Measurements from ENCODE around the gene LOXL4. TPM values are rescaled to one million over a fixed set of nuclear protein-coding genes. Genes with fewer than 3 reads are reported as not detected.

The LOXL4 gene
- polyA plus RNA-seq, 3 donors = 0.03 to 0.05 TPM; not detected in 1

- no peaks in the 10 kb centered on the region for H4K20me1 ChIP-seq (ENCODE audit: insufficient read depth, low read length)
- H3K36me3 ChIP-seq (replicated peaks in 1 of 2; ENCODE audit: control insufficient read depth in 1 of 2, insufficient read depth in 2 of 2, low read length in 2 of 2) = peaks cover 79 to 100% of the 10 kb centered on the region in 2 donors
- no peak overlapping the region for H3K4me3 Mint-ChIP-seq
- no peak overlapping the region for H3K4me2 ChIP-seq (replicated peaks; ENCODE audit: extremely low read depth, low read length, poor library complexity, severe bottlenecking)
- WGBS (ENCODE audit: insufficient coverage) = no CpG with 5 or more reads among the region's 1 CpG
- no peaks in the 10 kb centered on the region for H3K27me3 ChIP-seq (ENCODE audit: control insufficient read depth in 2 of 2, insufficient read depth in 2 of 2, low read length in 2 of 2)
- H3K79me2 ChIP-seq (ENCODE audit: insufficient read depth, low read length) = no peaks in the 10 kb centered on the region
- no peaks in the 10 kb centered on the region for H3K9me3 Mint-ChIP-seq
- peak; percentile 27 for TF ChIP-seq CTCF (IDR thresholded peaks at IDR 0.05)
- H3K27ac ChIP-seq (ENCODE audit: low read depth in 1 of 2, low read length in 2 of 2) = no peak overlapping the region
- peaks cover 0 to 1% (median 0%) of the 10 kb centered on the region in 3 donors for H3K27me3 Mint-ChIP-seq (ENCODE audit: low read depth in 3 of 3)
- peaks cover 81 to 92% of the 10 kb centered on the region in 2 donors for H3K36me3 Mint-ChIP-seq
- no peak overlapping the region for H3K4me3 ChIP-seq (replicated peaks in 1 of 3; ENCODE audit: low read depth in 2 of 3, low read length in 3 of 3)
- intact Hi-C loops (cut with micrococcal nuclease) = no loop called here
- H2AFZ ChIP-seq (ENCODE audit: insufficient read depth, low read depth, low read length, poor library complexity, severe bottlenecking) = no peak overlapping the region
- H3K9me3 ChIP-seq (replicated peaks in 1 of 2; ENCODE audit: control insufficient read depth in 1 of 2, insufficient read depth in 1 of 2, low read length in 2 of 2) = no peaks in the 10 kb centered on the region
- no peak overlapping the region for H3K9ac ChIP-seq (ENCODE audit: insufficient read depth, low read length, poor library complexity, severe bottlenecking)
- no peaks in the 10 kb centered on the region for H3K4me1 Mint-ChIP-seq
- no peak for DNase-seq
- no peak overlapping the region for H3K27ac Mint-ChIP-seq
- no peaks in the 10 kb centered on the region for H3K4me1 ChIP-seq (ENCODE audit: control insufficient read depth in 1 of 2, insufficient read depth in 2 of 2, low read length in 2 of 2)
Measured at GRCh38 chr10:98242823-98243222, 25.2 kb downstream of the LOXL4 start.

GRCh38 chr10:98240524-98240923 is 27.5 kb downstream of the LOXL4 start:
- Histone ChIP-seq H2AFZ (ENCODE audit: insufficient read depth, low read depth, low read length, poor library complexity, severe bottlenecking) (no peak overlapping the region), H3K9ac (ENCODE audit: insufficient read depth, low read length, poor library complexity, severe bottlenecking) (no peak overlapping the region), H3K4me3 (replicated peaks in 1 of 3; ENCODE audit: low read depth in 2 of 3, low read length in 3 of 3) (no peak overlapping the region), H3K9me3 (replicated peaks in 1 of 2; ENCODE audit: control insufficient read depth in 1 of 2, insufficient read depth in 1 of 2, low read length in 2 of 2) (no peaks in the 10 kb centered on the region), H3K27ac (ENCODE audit: low read depth in 1 of 2, low read length in 2 of 2) (no peak overlapping the region), H3K4me2 (replicated peaks; ENCODE audit: extremely low read depth, low read length, poor library complexity, severe bottlenecking) (no peak overlapping the region), H3K36me3 (replicated peaks in 1 of 2; ENCODE audit: control insufficient read depth in 1 of 2, insufficient read depth in 2 of 2, low read length in 2 of 2) (peaks cover 80 to 100% of the 10 kb centered on the region in 2 donors), H3K79me2 (ENCODE audit: insufficient read depth, low read length) (no peaks in the 10 kb centered on the region), H3K4me1 (ENCODE audit: control insufficient read depth in 1 of 2, insufficient read depth in 2 of 2, low read length in 2 of 2) (no peaks in the 10 kb centered on the region), H3K27me3 (ENCODE audit: control insufficient read depth in 2 of 2, insufficient read depth in 2 of 2, low read length in 2 of 2) (no peaks in the 10 kb centered on the region), H4K20me1 (ENCODE audit: insufficient read depth, low read length) (no peaks in the 10 kb centered on the region)
- WGBS (ENCODE audit: insufficient coverage) = no CpG with 5 or more reads among the region's 3 CpGs
- intact Hi-C loops (cut with micrococcal nuclease) = no loop called here
- Mint-ChIP-seq H3K4me1 (no peaks in the 10 kb centered on the region), H3K27me3 (ENCODE audit: low read depth in 3 of 3) (peaks cover 0 to 1% (median 0%) of the 10 kb centered on the region in 3 donors), H3K36me3 (peaks cover 83 to 91% of the 10 kb centered on the region in 2 donors), H3K27ac (no peak overlapping the region), H3K4me3 (no peak overlapping the region), H3K9me3 (no peaks in the 10 kb centered on the region)
- no peak for DNase-seq
- TF ChIP-seq CTCF (IDR thresholded peaks at IDR 0.05) = no peak
